ENCODE data around the gene OR10T2. TPM values are rescaled to one million over a fixed set of nuclear protein-coding genes. Genes with fewer than 3 reads are reported as not detected.
"Not testable (repeated sequence)": the region's sequence is repeated elsewhere in the genome, so short reads cannot be mapped to it uniquely, and the experiment has no call there.

The OR10T2 gene
- total and polyA plus RNA-seq, 10 donors, result not detected

DNA sequence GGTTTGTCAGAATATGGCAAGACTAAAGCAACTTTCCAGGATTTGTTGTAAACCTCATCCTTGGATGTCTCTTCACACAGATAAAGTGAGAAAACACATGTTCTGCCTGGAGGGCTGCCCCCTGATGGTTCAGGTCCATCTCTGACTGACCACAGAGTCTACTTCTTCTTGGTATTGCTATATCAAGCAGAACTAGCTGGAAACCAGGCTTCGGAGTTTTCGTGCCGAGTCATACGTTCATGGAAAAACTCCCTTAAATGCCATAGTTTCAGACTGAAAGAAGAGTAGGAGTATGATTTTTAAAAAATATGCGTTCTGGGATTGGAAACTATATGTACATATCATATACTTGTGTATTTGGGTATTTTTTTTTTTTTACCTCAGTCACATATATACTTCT lies 5.8 kb downstream of the OR10T2 start:
- DNase-seq, result no peak
- no peak overlapping the region for H3K4me3 ChIP-seq
- TF ChIP-seq, protein P1, sequence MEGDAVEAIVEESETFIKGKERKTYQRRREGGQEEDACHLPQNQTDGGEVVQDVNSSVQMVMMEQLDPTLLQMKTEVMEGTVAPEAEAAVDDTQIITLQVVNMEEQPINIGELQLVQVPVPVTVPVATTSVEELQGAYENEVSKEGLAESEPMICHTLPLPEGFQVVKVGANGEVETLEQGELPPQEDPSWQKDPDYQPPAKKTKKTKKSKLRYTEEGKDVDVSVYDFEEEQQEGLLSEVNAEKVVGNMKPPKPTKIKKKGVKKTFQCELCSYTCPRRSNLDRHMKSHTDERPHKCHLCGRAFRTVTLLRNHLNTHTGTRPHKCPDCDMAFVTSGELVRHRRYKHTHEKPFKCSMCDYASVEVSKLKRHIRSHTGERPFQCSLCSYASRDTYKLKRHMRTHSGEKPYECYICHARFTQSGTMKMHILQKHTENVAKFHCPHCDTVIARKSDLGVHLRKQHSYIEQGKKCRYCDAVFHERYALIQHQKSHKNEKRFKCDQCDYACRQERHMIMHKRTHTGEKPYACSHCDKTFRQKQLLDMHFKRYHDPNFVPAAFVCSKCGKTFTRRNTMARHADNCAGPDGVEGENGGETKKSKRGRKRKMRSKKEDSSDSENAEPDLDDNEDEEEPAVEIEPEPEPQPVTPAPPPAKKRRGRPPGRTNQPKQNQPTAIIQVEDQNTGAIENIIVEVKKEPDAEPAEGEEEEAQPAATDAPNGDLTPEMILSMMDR (IDR thresholded peaks at IDR 0.05 in 8 of 11, conservative IDR thresholded peaks at IDR 0.05 in 3 of 11), result no peak
- TF ChIP-seq POLR2A (IDR thresholded peaks at IDR 0.05), result no peak
- TF ChIP-seq POLR2AphosphoS5 (IDR thresholded peaks at IDR 0.05), result no peak
- H3K27ac ChIP-seq, result no peak overlapping the region
- no peaks in the 10 kb centered on the region for H3K27me3 ChIP-seq (replicated peaks in 1 of 7)
- H3K9me3 ChIP-seq, result no peaks in the 10 kb centered on the region
- no peaks in the 10 kb centered on the region for H3K36me3 ChIP-seq
- H3K4me1 ChIP-seq, result peaks cover 0 to 4% (median 0%) of the 10 kb centered on the region in 6 donors
- intact Hi-C loops (cut with DNase I; ENCODE audit: low total_unique reads), result no loop called here
- 93 to 97% (median 93%) methylated on average over 5 of the region's 5 CpGs for WGBS, 5 donors

DNA sequence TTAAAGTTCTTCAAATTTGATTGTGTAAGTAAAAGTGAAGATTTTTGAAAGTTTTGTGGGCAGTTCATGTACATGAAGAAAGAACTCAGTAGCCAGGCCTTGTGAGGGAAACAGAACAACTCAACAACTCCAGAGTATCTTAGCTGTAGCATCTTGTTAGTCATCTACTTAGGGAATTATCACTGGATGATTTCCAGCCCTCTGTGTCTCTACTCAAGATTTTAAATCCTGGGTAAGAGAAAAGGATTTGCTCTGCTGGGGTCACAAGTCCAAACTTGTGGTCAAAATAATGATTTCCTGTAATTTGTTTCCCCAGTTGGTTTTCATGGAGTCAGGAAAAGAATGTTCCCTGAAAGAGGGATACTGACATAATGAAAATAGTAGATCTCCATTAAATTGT lies 8.2 kb downstream of the OR10T2 start:
- H3K4me1 ChIP-seq, result peaks cover 0 to 4% (median 0%) of the 10 kb centered on the region in 6 donors
- intact Hi-C loops (cut with DNase I; ENCODE audit: low total_unique reads), result no loop called here
- H3K27ac ChIP-seq, result no peak overlapping the region
- DNase-seq, result no peak
- no peaks in the 10 kb centered on the region for H3K36me3 ChIP-seq
- TF ChIP-seq POLR2A (IDR thresholded peaks at IDR 0.05) (no peak), POLR2AphosphoS5 (IDR thresholded peaks at IDR 0.05) (no peak)
- TF ChIP-seq, protein P1 (IDR thresholded peaks at IDR 0.05 in 8 of 11, conservative IDR thresholded peaks at IDR 0.05 in 3 of 11), result no peak
- H3K9me3 ChIP-seq, result peaks cover 0 to 10% (median 0%) of the 10 kb centered on the region in 8 donors
- H3K27me3 ChIP-seq (replicated peaks in 1 of 7), result no peaks in the 10 kb centered on the region
- H3K4me3 ChIP-seq, result no peak overlapping the region

DNA sequence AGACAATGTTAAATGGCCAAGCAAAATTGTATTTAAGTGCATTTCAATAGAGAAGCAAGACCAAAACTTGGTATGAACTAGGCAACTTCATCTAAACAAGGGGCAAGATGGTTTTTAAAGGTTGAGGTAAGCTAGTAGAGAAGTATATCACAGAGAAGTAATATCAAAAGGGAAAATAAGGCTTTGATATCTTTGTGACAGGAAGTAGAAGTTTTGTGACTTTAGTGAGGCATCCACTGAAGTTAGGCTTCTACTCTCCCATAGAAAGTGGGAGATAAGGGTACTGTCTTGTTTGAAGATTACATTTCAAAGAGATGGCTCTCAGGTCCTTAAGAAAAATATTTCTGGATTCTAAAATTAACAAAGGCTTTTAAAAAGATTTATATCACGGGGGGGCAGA lies 8.9 kb downstream of the OR10T2 start:
- intact Hi-C loops (cut with DNase I; ENCODE audit: low total_unique reads), result no loop called here
- DNase-seq, result no peak
- no peaks in the 10 kb centered on the region for H3K36me3 ChIP-seq
- no peak overlapping the region for H3K4me3 ChIP-seq
- WGBS, 5 donors, result 61 to 78% (median 65%) methylated on average over 1 of the region's 1 CpG
- H3K27ac ChIP-seq, result no peak overlapping the region
- H3K9me3 ChIP-seq, result peaks cover 0 to 10% (median 0%) of the 10 kb centered on the region in 8 donors
- H3K27me3 ChIP-seq (replicated peaks in 1 of 7), result no peaks in the 10 kb centered on the region
- H3K4me1 ChIP-seq, result peaks cover 0 to 4% (median 0%) of the 10 kb centered on the region in 6 donors
- TF ChIP-seq, protein P1 (IDR thresholded peaks at IDR 0.05 in 8 of 11, conservative IDR thresholded peaks at IDR 0.05 in 3 of 11), result no peak
- no peak for TF ChIP-seq POLR2A (IDR thresholded peaks at IDR 0.05)
- no peak for TF ChIP-seq POLR2AphosphoS5 (IDR thresholded peaks at IDR 0.05)

DNA sequence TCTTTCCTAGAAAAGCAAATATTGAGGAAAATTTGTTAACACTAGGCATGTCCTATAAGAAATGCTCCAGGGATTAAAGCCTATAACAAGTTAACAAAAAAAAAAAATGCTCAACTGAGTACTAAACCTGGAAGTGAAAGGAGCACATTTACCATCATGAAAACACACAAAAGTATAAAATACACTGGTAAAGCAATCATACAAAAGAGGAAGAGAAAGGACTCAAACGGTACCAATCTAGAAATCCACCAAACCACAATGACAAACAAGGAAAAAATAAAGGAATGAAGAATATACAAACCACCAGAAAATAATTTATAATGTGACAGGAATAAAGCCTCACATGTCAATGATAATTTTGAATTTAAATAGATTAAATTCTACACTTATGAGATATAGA lies 24.4 kb downstream of the OR10T2 start:
- TF ChIP-seq POLR2A (IDR thresholded peaks at IDR 0.05), result no peak
- intact Hi-C loops (cut with DNase I; ENCODE audit: low total_unique reads), result no loop called here
- Histone ChIP-seq H3K9me3 (peaks cover 3 to 37% (median 30%) of the 10 kb centered on the region in 8 donors), H3K36me3 (no peaks in the 10 kb centered on the region), H3K27ac (no peak overlapping the region), H3K27me3 (replicated peaks in 1 of 7) (no peaks in the 10 kb centered on the region), H3K4me1 (no peaks in the 10 kb centered on the region), H3K4me3 (no peak overlapping the region)
- no peak for DNase-seq
- WGBS, 5 donors, result 21 to 45% (median 32%) methylated on average over 1 of the region's 1 CpG

DNA sequence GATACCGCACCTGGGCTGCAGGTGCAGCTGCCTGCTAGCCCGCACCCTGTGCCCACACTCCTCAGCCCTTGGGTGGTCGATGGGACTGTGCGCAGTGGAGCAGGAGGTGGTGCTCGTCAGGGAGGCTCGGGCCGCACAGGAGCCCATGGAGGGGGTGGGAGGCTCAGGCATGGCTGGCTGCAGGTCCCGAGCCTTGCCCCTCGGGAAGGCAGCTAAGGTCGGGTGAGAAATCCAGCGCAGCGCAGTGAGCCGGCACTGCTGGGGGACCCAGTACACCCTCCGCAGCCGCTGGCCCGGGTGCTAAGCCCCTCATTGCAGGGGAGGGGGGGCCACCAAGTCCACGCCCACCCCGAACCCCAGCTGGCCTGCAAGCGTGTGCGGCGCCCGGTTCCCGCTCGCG lies 25.2 kb downstream of the OR10T2 start:
- H3K4me1 ChIP-seq; H3K27ac ChIP-seq; H3K4me3 ChIP-seq; H3K27me3 ChIP-seq (replicated peaks in 1 of 7); DNase-seq; H3K36me3 ChIP-seq; intact Hi-C loops (cut with DNase I; ENCODE audit: low total_unique reads): not testable (repeated sequence)
- H3K9me3 ChIP-seq, result peaks cover 3 to 37% (median 30%) of the 10 kb centered on the region in 8 donors
- WGBS, 5 donors, result 90 to 100% (median 96%) methylated on average over 15 to 25 of the region's 25 CpGs

Data from spleen (tissue), 11 donors.